Thoracic aorta (tissue), 2 donors: ENCODE measurements around the gene FMNL3. TPM values are rescaled to one million over a fixed set of nuclear protein-coding genes. Genes with fewer than 3 reads are reported as not detected.

ENCODE experiments used
- ATAC-seq: fragments of 150-250 bp; one replicate; pipeline ENCODE4 v1.8.0; 2017; ENCODE audit warnings: low read depth; ENCODE audit not compliant: insufficient number of reproducible peaks, low FRiP score
- DNase-seq: peaks from one replicate; pipeline ENCODE4 v3.0.0-alpha.2; 2020; ENCODE audit warnings: low spot score
- H3K27ac ChIP-seq, 2 donors: fragments of 200-600 bp; sonication (generic); 1 replicate in 1 of 2; 2 replicates in 1 of 2; pipeline ENCODE4 v1.5.1; 2016; ENCODE audit warnings: mild to moderate bottlenecking in 2 of 2, moderate library complexity in 2 of 2
- H3K27me3 ChIP-seq: fragments of 200-600 bp; sonication (generic); replicated peaks from 2 replicates; pipeline ENCODE4 v1.6.0; 2016; ENCODE audit warnings: mild to moderate bottlenecking; ENCODE audit not compliant: insufficient read depth
- H3K36me3 ChIP-seq: fragments of 200-600 bp; sonication (generic); one replicate; pipeline ENCODE4 v1.5.1; 2016
- H3K4me1 ChIP-seq, 2 donors: fragments of 200-600 bp; sonication (generic); 1 replicate in 1 of 2; 2 replicates in 1 of 2; pipeline versions ENCODE4 v1.5.1 to v1.6.0; 2016; ENCODE audit warnings: low read depth in 2 of 2, mild to moderate bottlenecking in 1 of 2; ENCODE audit not compliant: control insufficient read depth in 1 of 2
- H3K4me3 ChIP-seq: fragments of 200-600 bp; sonication (generic); 2 replicates; pipeline ENCODE4 v1.5.1; 2016; ENCODE audit warnings: mild to moderate bottlenecking
- H3K9me3 ChIP-seq: fragments of 200-600 bp; sonication (generic); 2 replicates; pipeline ENCODE4 v1.5.1; 2016
- CTCF ChIP-seq: fragments of 200-600 bp; sonication (generic); IDR thresholded peaks from one replicate; pipeline ENCODE4 v1.5.1; 2019; ENCODE audit warnings: antibody characterized with exemption
- total RNA-seq, 2 donors: library from RNA; depleted of rRNA; stranded (reverse); fragments of >200 nt; gene quantifications; one replicate each; pipeline versions ENCODE4 v1.1.0 to v1.2.3, GENCODE V29; 2016

The FMNL3 gene
- total RNA-seq, 2 donors from 2014 or later, result 26.7 to 37.4 TPM

GRCh38 chr12:49641748-49642369, 65.3 kb downstream of the FMNL3 start:
- ATAC-seq, result no peak
- H3K4me3 ChIP-seq, result no peak overlapping the region
- peaks cover 0 to 1% of the 10 kb centered on the region in 2 donors for H3K4me1 ChIP-seq
- no peak for TF ChIP-seq CTCF
- DNase-seq, result no peak
- no peak overlapping the region for H3K27ac ChIP-seq
- no peaks in the 10 kb centered on the region for H3K9me3 ChIP-seq
- H3K27me3 ChIP-seq, result no peaks in the 10 kb centered on the region
- H3K36me3 ChIP-seq, result peaks cover 54% of the 10 kb centered on the region

- peaks cover 55% of the 10 kb centered on the region for H3K36me3 ChIP-seq
- H3K4me3 ChIP-seq, result no peak overlapping the region
- DNase-seq, result no peak
- peak; percentile 56 for TF ChIP-seq CTCF
- H3K4me1 ChIP-seq, result no peaks in the 10 kb centered on the region
- no peak overlapping the region for H3K27ac ChIP-seq
- no peak for ATAC-seq
- H3K9me3 ChIP-seq, result no peaks in the 10 kb centered on the region
- H3K27me3 ChIP-seq, result no peaks in the 10 kb centered on the region
These were observed 70.0 kb downstream of the FMNL3 start for GRCh38 chr12:49636979-49637755.

GRCh38 chr12:49636574-49636973, 70.6 kb downstream of the FMNL3 start:
- DNase-seq (no peak), ATAC-seq (no peak)
- Histone ChIP-seq H3K4me3 (no peak overlapping the region), H3K36me3 (peaks cover 57% of the 10 kb centered on the region), H3K4me1 (no peaks in the 10 kb centered on the region), H3K27me3 (no peaks in the 10 kb centered on the region), H3K9me3 (no peaks in the 10 kb centered on the region), H3K27ac (no peak overlapping the region)
- TF ChIP-seq CTCF, result no peak

GRCh38 chr12:49635656-49636055, 71.5 kb downstream of the FMNL3 start:
- TF ChIP-seq CTCF, result no peak
- H3K9me3 ChIP-seq, result no peaks in the 10 kb centered on the region
- H3K36me3 ChIP-seq, result peaks cover 53% of the 10 kb centered on the region
- H3K27ac ChIP-seq, result no peak overlapping the region
- H3K4me1 ChIP-seq, result no peaks in the 10 kb centered on the region
- ATAC-seq (no peak), DNase-seq (no peak)
- no peak overlapping the region for H3K4me3 ChIP-seq
- H3K27me3 ChIP-seq, result no peaks in the 10 kb centered on the region

GRCh38 chr12:49635036-49635435, 72.2 kb downstream of the FMNL3 start:
- H3K36me3 ChIP-seq, result peaks cover 48% of the 10 kb centered on the region

More at GRCh38 chr12:49635036-49635435, 72.2 kb downstream of the FMNL3 start:
- no peak for ATAC-seq
- Histone ChIP-seq H3K4me1 (no peaks in the 10 kb centered on the region), H3K27me3 (no peaks in the 10 kb centered on the region), H3K27ac (no peak overlapping the region), H3K4me3 (no peak overlapping the region), H3K9me3 (no peaks in the 10 kb centered on the region)
- no peak for DNase-seq
- TF ChIP-seq CTCF, result no peak
